ENCODE results near the gene ANKS6. TPM values are rescaled to one million over a fixed set of nuclear protein-coding genes. Genes with fewer than 3 reads are reported as not detected.
A peak's percentile ranks its signal among the peaks of the same experiment; 100 is the strongest.

Gene ANKS6
- total and polyA plus RNA-seq, 2 of the 4 experiments (the other 2 are of a cell fraction) = 9.0 to 23.6 TPM

DNA sequence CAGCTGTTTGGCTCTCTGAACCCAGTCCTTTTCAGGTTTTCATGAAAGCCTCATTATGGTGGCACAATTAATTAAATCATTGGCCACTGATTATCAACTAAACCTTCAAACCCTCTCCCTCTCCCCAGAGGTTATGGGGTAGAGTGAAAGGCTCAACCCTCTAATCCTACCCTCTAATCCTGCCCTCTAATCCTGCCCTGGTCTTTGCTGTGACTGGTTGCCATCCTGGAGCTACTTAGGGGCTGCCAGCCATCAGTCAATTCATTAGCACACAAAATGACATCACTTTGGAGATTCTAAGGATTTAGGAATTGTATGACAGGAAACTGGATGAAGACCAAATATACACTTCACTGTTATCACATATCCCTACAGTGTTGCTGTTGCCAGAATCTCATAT, 36.1 kb downstream of the ANKS6 start:
- no peak overlapping the region for H3K56ac ChIP-seq (ENCODE audit: extremely low read depth, insufficient read depth, low read length)
- H3K14ac ChIP-seq (replicated peaks; ENCODE audit: low read depth, low read length) = no peak overlapping the region
- H3K4me2 ChIP-seq (ENCODE audit: low read depth, low read length) = no peak overlapping the region
- peaks cover 19% of the 10 kb centered on the region for H3K36me3 ChIP-seq (ENCODE audit: control insufficient read depth, insufficient read depth, low read length)
- H2AK9ac ChIP-seq (replicated peaks; ENCODE audit: low read depth, low read length, poor library complexity) = peak overlapping the region; percentile 50
- H3K9me3 ChIP-seq (ENCODE audit: control insufficient read depth, insufficient read depth, low read length) = peaks cover 2% of the 10 kb centered on the region; the same call in 1 of the 2 replicates
- no peak overlapping the region for H4K8ac ChIP-seq (ENCODE audit: low read depth in 2 of 2, low read length in 2 of 2)
- H3K27ac ChIP-seq (ENCODE audit: insufficient read depth, low read length) = no peak overlapping the region
- no peak overlapping the region for H3K4me3 ChIP-seq (ENCODE audit: insufficient read depth, low read depth, low read length)
- H3K4me1 ChIP-seq (ENCODE audit: control insufficient read depth, insufficient read depth, low read length) = no peaks in the 10 kb centered on the region
- DNase-seq (no peak), ATAC-seq (ENCODE audit: low read depth) (no peak)
- H4K91ac ChIP-seq (ENCODE audit: insufficient read depth, low read depth, low read length) = no peak overlapping the region
- no peak overlapping the region for H4K5ac ChIP-seq (ENCODE audit: low read depth, low read length)
- no peak overlapping the region for H2BK15ac ChIP-seq (ENCODE audit: low read depth, low read length)
- no peak overlapping the region for H3K23ac ChIP-seq (ENCODE audit: low read depth, low read length)
- no peak overlapping the region for H2BK120ac ChIP-seq (ENCODE audit: low read depth, low read length)
- intact Hi-C loops (cut with micrococcal nuclease) (no loop called here), dilution Hi-C loops (cut with HindIII; ENCODE audit: low sequenced_read_pairs, unreplicated experiment) (no loop called here), in situ Hi-C loops (cut with MboI; ENCODE audit: low sequenced_read_pairs) (no loop called here)
- CTCF ChIA-PET = interaction anchor here (0.6 to 0.9 kb wide), 2 partner anchors 8 to 14 kb away, joined by 4 to 5 read pairs; no protein-coding TSS in a partner anchor
- no peaks in the 10 kb centered on the region for H4K20me1 ChIP-seq (ENCODE audit: insufficient read depth, low read length)
- H3K27me3 ChIP-seq (ENCODE audit: control insufficient read depth, insufficient read depth, low read length) = no peaks in the 10 kb centered on the region
- no peak overlapping the region for H2BK20ac ChIP-seq (ENCODE audit: low read depth, low read length)
- H3K9ac ChIP-seq (ENCODE audit: low read depth, low read length) = no peak overlapping the region
- BruUV-seq (replicated peaks) = no TSS peak
- no peak overlapping the region for H3K4ac ChIP-seq (ENCODE audit: low read depth, low read length)
- H2BK5ac ChIP-seq (ENCODE audit: low read depth, low read length, poor library complexity, severe bottlenecking) = no peak overlapping the region
- 0 out of 2 replicates have a peak, but pooled peaks cover 4% of the 10 kb centered on the region for H3K9me1 ChIP-seq (ENCODE audit: insufficient read depth, low read length)
- no peak for TF ChIP-seq MAZ (IDR thresholded peaks at IDR 0.05; ENCODE audit: borderline replicate concordance, low read depth, low read length)
- no peak for TF ChIP-seq POLR2A (IDR thresholded peaks at IDR 0.05; ENCODE audit: low read depth, low read length)
- no peak for TF ChIP-seq NFE2L2 (IDR thresholded peaks at IDR 0.05; ENCODE audit: low read depth, low read length)
- TF ChIP-seq CEBPB (IDR thresholded peaks at IDR 0.05; ENCODE audit: low read depth, low read length) = no peak
- no peak for TF ChIP-seq MXI1 (IDR thresholded peaks at IDR 0.05; ENCODE audit: borderline replicate concordance, low read depth, low read length)
- no peak for TF ChIP-seq BHLHE40 (IDR thresholded peaks at IDR 0.05; ENCODE audit: low read depth, low read length)
- no peak for TF ChIP-seq RAD21 (IDR thresholded peaks at IDR 0.05; ENCODE audit: low read length)
- TF ChIP-seq, protein P1, sequence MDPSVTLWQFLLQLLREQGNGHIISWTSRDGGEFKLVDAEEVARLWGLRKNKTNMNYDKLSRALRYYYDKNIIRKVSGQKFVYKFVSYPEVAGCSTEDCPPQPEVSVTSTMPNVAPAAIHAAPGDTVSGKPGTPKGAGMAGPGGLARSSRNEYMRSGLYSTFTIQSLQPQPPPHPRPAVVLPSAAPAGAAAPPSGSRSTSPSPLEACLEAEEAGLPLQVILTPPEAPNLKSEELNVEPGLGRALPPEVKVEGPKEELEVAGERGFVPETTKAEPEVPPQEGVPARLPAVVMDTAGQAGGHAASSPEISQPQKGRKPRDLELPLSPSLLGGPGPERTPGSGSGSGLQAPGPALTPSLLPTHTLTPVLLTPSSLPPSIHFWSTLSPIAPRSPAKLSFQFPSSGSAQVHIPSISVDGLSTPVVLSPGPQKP (IDR thresholded peaks at IDR 0.05; ENCODE audit: borderline replicate concordance, low read depth, low read length) = no peak
- TF ChIP-seq FOS (IDR thresholded peaks at IDR 0.05; ENCODE audit: low read depth, low read length) = no peak
- no peak for TF ChIP-seq CTCF (conservative IDR thresholded peaks at IDR 0.05; ENCODE audit: low read depth, low read length)
- no peak for TF ChIP-seq SMC3 (IDR thresholded peaks at IDR 0.05; ENCODE audit: low read depth, low read length)
- no peak for TF ChIP-seq RCOR1 (IDR thresholded peaks at IDR 0.05; ENCODE audit: insufficient replicate concordance, low read length)
- TF ChIP-seq USF2 (IDR thresholded peaks at IDR 0.05; ENCODE audit: low read depth, low read length) = no peak
- no peak for TF ChIP-seq MAFK (IDR thresholded peaks at IDR 0.05; ENCODE audit: low read depth, low read length)
- TF ChIP-seq CHD1 (IDR thresholded peaks at IDR 0.05; ENCODE audit: low read depth, low read length) = no peak
- TF ChIP-seq RFX5 (IDR thresholded peaks at IDR 0.05; ENCODE audit: low read depth, low read length) = no peak
- H3K79me1 ChIP-seq (ENCODE audit: low read depth in 1 of 2, low read length in 2 of 2) = no peaks in the 10 kb centered on the region
- POLR2A ChIA-PET (ENCODE audit: unreplicated experiment) = no interaction called here
- no peak overlapping the region for H3K18ac ChIP-seq (ENCODE audit: low read depth, low read length)
- no peak overlapping the region for H2AK5ac ChIP-seq (ENCODE audit: low read depth, low read length)
- no peak overlapping the region for H2AFZ ChIP-seq (replicated peaks; ENCODE audit: low read length, poor library complexity)

All from IMR-90 (cell line).